Uterus (tissue), 2 donors: ENCODE measurements around the gene DGKD.

Source experiments
- POLR2A ChIP-seq, 2 donors: fragments of 450-650 bp; IDR thresholded peaks; one replicate each; pipeline ENCODE4 v1.6.1; 2016; ENCODE audit warnings: antibody characterized with exemption in 2 of 2, mild to moderate bottlenecking in 1 of 2, moderate library complexity in 1 of 2
- TF ChIP-seq, protein P1 (sequence below), 4 experiments: fragments of 200-600 bp in 2 of 4; fragments of 450-650 bp in 2 of 4; sonication (generic) in 2 of 4; IDR thresholded peaks; one replicate each; pipeline ENCODE4 v1.5.1; 2016 to 2019; ENCODE audit warnings: antibody characterized with exemption in 4 of 4, mild to moderate bottlenecking in 2 of 4, moderate library complexity in 1 of 4

DNA sequence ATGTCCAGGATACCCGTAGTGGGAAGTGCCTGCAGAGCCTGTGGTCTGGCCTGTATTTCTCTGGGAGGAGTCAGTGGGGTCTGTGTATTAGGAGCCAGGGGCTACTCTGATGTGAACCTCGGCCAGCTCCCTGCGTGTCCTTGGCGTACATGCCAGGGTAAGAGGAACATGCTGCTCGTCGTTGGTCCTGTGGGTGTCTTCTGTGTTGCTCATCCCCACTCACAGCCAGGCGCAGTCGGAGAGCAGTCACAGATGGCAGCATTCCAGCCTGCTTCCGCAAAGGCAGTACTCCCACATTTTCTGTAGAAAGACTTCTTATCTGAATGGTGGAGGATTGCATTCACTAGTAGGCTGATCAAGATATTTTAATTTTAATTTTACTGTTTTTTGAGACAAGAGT lies 84.9 kb downstream of the DGKD start:
- TF ChIP-seq, protein P1, sequence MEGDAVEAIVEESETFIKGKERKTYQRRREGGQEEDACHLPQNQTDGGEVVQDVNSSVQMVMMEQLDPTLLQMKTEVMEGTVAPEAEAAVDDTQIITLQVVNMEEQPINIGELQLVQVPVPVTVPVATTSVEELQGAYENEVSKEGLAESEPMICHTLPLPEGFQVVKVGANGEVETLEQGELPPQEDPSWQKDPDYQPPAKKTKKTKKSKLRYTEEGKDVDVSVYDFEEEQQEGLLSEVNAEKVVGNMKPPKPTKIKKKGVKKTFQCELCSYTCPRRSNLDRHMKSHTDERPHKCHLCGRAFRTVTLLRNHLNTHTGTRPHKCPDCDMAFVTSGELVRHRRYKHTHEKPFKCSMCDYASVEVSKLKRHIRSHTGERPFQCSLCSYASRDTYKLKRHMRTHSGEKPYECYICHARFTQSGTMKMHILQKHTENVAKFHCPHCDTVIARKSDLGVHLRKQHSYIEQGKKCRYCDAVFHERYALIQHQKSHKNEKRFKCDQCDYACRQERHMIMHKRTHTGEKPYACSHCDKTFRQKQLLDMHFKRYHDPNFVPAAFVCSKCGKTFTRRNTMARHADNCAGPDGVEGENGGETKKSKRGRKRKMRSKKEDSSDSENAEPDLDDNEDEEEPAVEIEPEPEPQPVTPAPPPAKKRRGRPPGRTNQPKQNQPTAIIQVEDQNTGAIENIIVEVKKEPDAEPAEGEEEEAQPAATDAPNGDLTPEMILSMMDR (IDR thresholded peaks at IDR 0.05) = no peak
- TF ChIP-seq POLR2A (IDR thresholded peaks at IDR 0.05) = no peak
